ENCODE data around the gene ZMYND8. TPM values are rescaled to one million over a fixed set of nuclear protein-coding genes. Genes with fewer than 3 reads are reported as not detected.

Gene ZMYND8
- total and polyA plus RNA-seq, 2 of the 4 experiments (the other 2 are of a cell fraction) = 24.0 to 28.2 TPM

- Histone ChIP-seq H4K20me1 (ENCODE audit: insufficient read depth, low read length) (no peaks in the 10 kb centered on the region), H4K91ac (ENCODE audit: insufficient read depth, low read depth, low read length) (no peak overlapping the region), H3K9me3 (ENCODE audit: control insufficient read depth, insufficient read depth, low read length) (no peaks in the 10 kb centered on the region), H3K14ac (replicated peaks; ENCODE audit: low read depth, low read length) (no peak overlapping the region), H3K56ac (ENCODE audit: extremely low read depth, insufficient read depth, low read length) (no peak overlapping the region), H3K27ac (ENCODE audit: insufficient read depth, low read length) (no peak overlapping the region), H2BK5ac (ENCODE audit: low read depth, low read length, poor library complexity, severe bottlenecking) (no peak overlapping the region), H2AK9ac (replicated peaks; ENCODE audit: low read depth, low read length, poor library complexity) (no peak overlapping the region), H4K5ac (ENCODE audit: low read depth, low read length) (no peak overlapping the region), H3K4me2 (ENCODE audit: low read depth, low read length) (no peak overlapping the region), H3K9ac (ENCODE audit: low read depth, low read length) (no peak overlapping the region), H3K18ac (ENCODE audit: low read depth, low read length) (no peak overlapping the region), H2BK120ac (ENCODE audit: low read depth, low read length) (no peak overlapping the region), H2BK20ac (ENCODE audit: low read depth, low read length) (no peak overlapping the region), H3K4me1 (ENCODE audit: control insufficient read depth, insufficient read depth, low read length) (peaks cover 3% of the 10 kb centered on the region; the same call in 1 of the 2 replicates), H3K23ac (ENCODE audit: low read depth, low read length) (no peak overlapping the region), H3K4ac (ENCODE audit: low read depth, low read length) (no peak overlapping the region), H3K36me3 (ENCODE audit: control insufficient read depth, insufficient read depth, low read length) (peaks cover 1% of the 10 kb centered on the region; the same call in 1 of the 2 replicates), H2BK15ac (ENCODE audit: low read depth, low read length) (no peak overlapping the region), H2AK5ac (ENCODE audit: low read depth, low read length) (no peak overlapping the region), H3K9me1 (ENCODE audit: insufficient read depth, low read length) (0 out of 2 replicates have a peak, but pooled peaks cover 5% of the 10 kb centered on the region), H3K27me3 (ENCODE audit: control insufficient read depth, insufficient read depth, low read length) (no peaks in the 10 kb centered on the region), H2AFZ (replicated peaks; ENCODE audit: low read length, poor library complexity) (no peak overlapping the region), H3K4me3 (ENCODE audit: insufficient read depth, low read depth, low read length) (no peak overlapping the region), H4K8ac (ENCODE audit: low read depth in 2 of 2, low read length in 2 of 2) (no peak overlapping the region), H3K79me1 (ENCODE audit: low read depth in 1 of 2, low read length in 2 of 2) (no peaks in the 10 kb centered on the region)
- no TSS peak for BruUV-seq (replicated peaks)
- DNase-seq = no peak
- in situ Hi-C loops (cut with MboI; ENCODE audit: low sequenced_read_pairs) (no loop called here), intact Hi-C loops (cut with micrococcal nuclease) (no loop called here), dilution Hi-C loops (cut with HindIII; ENCODE audit: low sequenced_read_pairs, unreplicated experiment) (no loop called here)
- ATAC-seq (ENCODE audit: low read depth) = no peak
- no peak for TF ChIP-seq MAZ (IDR thresholded peaks at IDR 0.05; ENCODE audit: borderline replicate concordance, low read depth, low read length)
- TF ChIP-seq CEBPB (IDR thresholded peaks at IDR 0.05; ENCODE audit: low read depth, low read length) = no peak
- 90% methylated on average over 4 of the region's 9 CpGs; no CpG with 5 or more reads in 1 of the 2 experiments for WGBS, 2 experiments (ENCODE audit: extremely low coverage in 2 of 2, insufficient read length in 1 of 2)
- ChIA-PET POLR2A (ENCODE audit: unreplicated experiment) (no interaction called here), CTCF (no interaction called here)
Measured at GRCh38 chr20:47167846-47168245, 188.7 kb downstream of the ZMYND8 start.

All from IMR-90 (cell line).